Measurements from ENCODE around the gene RFX8. TPM values are rescaled to one million over a fixed set of nuclear protein-coding genes. Genes with fewer than 3 reads are reported as not detected.

The RFX8 gene
- total and polyA plus RNA-seq, 2 of the 8 experiments (the other 6 are each of a cell fraction or from before 2014, with no cell fraction given) = 0.60 to 0.97 TPM

DNA sequence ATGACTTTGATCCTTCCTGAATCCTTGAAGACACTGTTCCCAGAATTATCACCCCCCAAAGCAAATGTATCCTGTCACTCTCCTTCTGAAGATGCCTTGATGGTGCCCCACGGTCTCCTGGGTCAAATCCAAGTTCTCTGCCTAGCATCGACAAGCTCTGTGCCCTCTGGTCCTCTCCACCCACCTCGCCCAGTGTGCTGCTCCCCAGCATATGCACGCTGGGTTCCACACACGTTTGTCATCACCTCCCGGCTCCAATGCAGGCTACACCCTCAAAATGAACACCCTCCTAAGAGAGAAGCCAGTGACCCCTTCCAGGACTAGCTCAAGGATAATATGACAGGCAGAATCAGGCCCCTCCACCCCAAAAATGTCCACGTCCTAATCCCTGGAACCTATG lies 48.1 kb downstream of the RFX8 start:
- DNase-seq (ENCODE audit: low read depth in 1 of 2, low spot score in 2 of 2) (no peak), FAIRE-seq (no peak)
- Histone ChIP-seq H2BK120ac (replicated peaks; ENCODE audit: low read depth, low read length) (no peak overlapping the region), H3K14ac (ENCODE audit: insufficient read length) (no peak overlapping the region), H3K4ac (replicated peaks; ENCODE audit: insufficient read length, low read depth, low read length) (no peak overlapping the region), H3K9me3 (ENCODE audit: insufficient read depth in 2 of 2, low read depth in 1 of 2, low read length in 1 of 2) (no peaks in the 10 kb centered on the region), H2BK20ac (ENCODE audit: low read length) (no peak overlapping the region), H2BK15ac (ENCODE audit: low read length) (no peak overlapping the region), H3K23ac (ENCODE audit: insufficient read length) (no peak overlapping the region), H3K4me1 (replicated peaks in 1 of 4; ENCODE audit: control insufficient read depth in 3 of 4, insufficient read depth in 4 of 4, low read length in 3 of 4) (no peaks in the 10 kb centered on the region), H3K27me3 (replicated peaks in 1 of 4; ENCODE audit: control insufficient read depth in 3 of 4, extremely low read depth in 1 of 4, insufficient read depth in 3 of 4, low read length in 3 of 4) (no peaks in the 10 kb centered on the region), H4K8ac (ENCODE audit: extremely low read depth, insufficient read depth, low read length) (no peak overlapping the region), H3K23me2 (ENCODE audit: low read depth, low read length) (no peaks in the 10 kb centered on the region), H3K56ac (replicated peaks; ENCODE audit: insufficient read length, low read depth, low read length) (no peak overlapping the region), H3K9ac (replicated peaks in 1 of 4; ENCODE audit: extremely low read depth in 1 of 4, low read depth in 3 of 4, low read length in 3 of 4) (no peak overlapping the region), H3K79me2 (ENCODE audit: control insufficient read depth in 1 of 2, insufficient read depth in 2 of 2, low read length in 2 of 2) (no peaks in the 10 kb centered on the region), H3K36me3 (ENCODE audit: control insufficient read depth in 2 of 4, insufficient read depth in 4 of 4, low read length in 3 of 4) (no peaks in the 10 kb centered on the region; a peak in 1 of 8 replicates), H4K91ac (replicated peaks; ENCODE audit: insufficient read length, low read length) (no peak overlapping the region), H2BK12ac (ENCODE audit: low read depth, low read length) (no peak overlapping the region), H2AK5ac (ENCODE audit: low read depth, low read length) (no peak overlapping the region), H3K4me2 (ENCODE audit: insufficient read depth in 1 of 2, low read depth in 2 of 2, low read length in 2 of 2) (no peak overlapping the region), H3K79me1 (ENCODE audit: low read depth, low read length) (no peaks in the 10 kb centered on the region), H4K5ac (ENCODE audit: insufficient read length, low read depth, low read length) (no peak overlapping the region), H3K27ac (ENCODE audit: low read depth, low read length) (no peak overlapping the region), H2AFZ (ENCODE audit: low read length) (no peak overlapping the region), H4K20me1 (replicated peaks in 1 of 2; ENCODE audit: control insufficient read depth in 1 of 2, insufficient read depth in 2 of 2, low read length in 2 of 2) (no peaks in the 10 kb centered on the region), H2BK5ac (ENCODE audit: low read depth, low read length) (no peak overlapping the region), H3K18ac (ENCODE audit: extremely low read depth, low read length) (no peak overlapping the region), H3K4me3 (ENCODE audit: extremely low read depth in 1 of 4, insufficient read depth in 2 of 4, low read depth in 3 of 4, low read length in 4 of 4) (no peak overlapping the region)
- TF ChIP-seq SP2 (IDR thresholded peaks at IDR 0.05; ENCODE audit: low read length) = no peak
- TF ChIP-seq RNF2 (IDR thresholded peaks at IDR 0.05; ENCODE audit: borderline replicate concordance, low read depth, low read length, missing control alignments, poor library complexity, severe bottlenecking) = no peak
- TF ChIP-seq BACH1 (IDR thresholded peaks at IDR 0.05; ENCODE audit: low read length) = no peak
- TF ChIP-seq, protein P1, sequence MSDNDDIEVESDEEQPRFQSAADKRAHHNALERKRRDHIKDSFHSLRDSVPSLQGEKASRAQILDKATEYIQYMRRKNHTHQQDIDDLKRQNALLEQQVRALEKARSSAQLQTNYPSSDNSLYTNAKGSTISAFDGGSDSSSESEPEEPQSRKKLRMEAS (IDR thresholded peaks at IDR 0.05) = no peak
- no peak for TF ChIP-seq RBBP5 (IDR thresholded peaks at IDR 0.05; ENCODE audit: borderline replicate concordance, low read depth, low read length)
- no peak for TF ChIP-seq BRCA1 (IDR thresholded peaks at IDR 0.05; ENCODE audit: low read depth, low read length)
- no peak for TF ChIP-seq SP4 (IDR thresholded peaks at IDR 0.05; ENCODE audit: low read length)
- TF ChIP-seq EZH2 (IDR thresholded peaks at IDR 0.05; ENCODE audit: low read depth, low read length, severe bottlenecking) = no peak
- TF ChIP-seq PHF8 (conservative IDR thresholded peaks at IDR 0.05; ENCODE audit: low read depth, low read length) = no peak
- ChIA-PET CTCF (ENCODE audit: partially characterized antibody) (interaction anchor here (0.6 to 1.6 kb wide), 2 partner anchors 166 to 495 kb away, joined by 3 to 5 read pairs; no protein-coding TSS in a partner anchor), POLR2A (ENCODE audit: partially characterized antibody) (no interaction called here)
- 92% methylated on average over 7 of the region's 7 CpGs; no CpG with 5 or more reads in 1 of the 2 experiments for WGBS, 2 experiments (ENCODE audit: extremely low coverage in 1 of 2, insufficient coverage in 1 of 2, insufficient read length in 1 of 2, insufficient replicate concordance in 2 of 2, low coverage in 1 of 2, low lambda C conversion rate in 2 of 2, missing lambda C conversion rate in 1 of 2)

Measured in H1 (cell line).